Measurements from ENCODE around the gene TOX2. TPM values are rescaled to one million over a fixed set of nuclear protein-coding genes. Genes with fewer than 3 reads are reported as not detected.

The TOX2 gene
- total and polyA plus RNA-seq, 2 of the 4 experiments (the other 2 are of a cell fraction): 1.3 to 17.5 TPM

- Histone ChIP-seq H4K91ac (ENCODE audit: insufficient read depth, low read depth, low read length) (no peak overlapping the region), H3K23ac (ENCODE audit: low read depth, low read length) (no peak overlapping the region), H3K14ac (replicated peaks; ENCODE audit: low read depth, low read length) (no peak overlapping the region), H2BK15ac (ENCODE audit: low read depth, low read length) (no peak overlapping the region), H2AK5ac (ENCODE audit: low read depth, low read length) (no peak overlapping the region), H2AFZ (replicated peaks; ENCODE audit: low read length, poor library complexity) (no peak overlapping the region), H2BK5ac (ENCODE audit: low read depth, low read length, poor library complexity, severe bottlenecking) (no peak overlapping the region), H3K9me1 (ENCODE audit: insufficient read depth, low read length) (no peaks in the 10 kb centered on the region; the same call in 1 of the 2 replicates), H4K8ac (ENCODE audit: low read depth in 2 of 2, low read length in 2 of 2) (no peak overlapping the region), H3K56ac (ENCODE audit: extremely low read depth, insufficient read depth, low read length) (no peak overlapping the region), H2BK120ac (ENCODE audit: low read depth, low read length) (no peak overlapping the region), H3K27ac (ENCODE audit: insufficient read depth, low read length) (no peak overlapping the region), H3K27me3 (ENCODE audit: control insufficient read depth, insufficient read depth, low read length) (no peaks in the 10 kb centered on the region), H4K5ac (ENCODE audit: low read depth, low read length) (no peak overlapping the region), H2BK20ac (ENCODE audit: low read depth, low read length) (no peak overlapping the region), H3K18ac (ENCODE audit: low read depth, low read length) (no peak overlapping the region), H3K36me3 (ENCODE audit: control insufficient read depth, insufficient read depth, low read length) (peaks cover 28% of the 10 kb centered on the region; the same call in 1 of the 2 replicates), H3K4me2 (ENCODE audit: low read depth, low read length) (no peak overlapping the region), H3K79me1 (ENCODE audit: low read depth in 1 of 2, low read length in 2 of 2) (no peaks in the 10 kb centered on the region), H3K9me3 (ENCODE audit: control insufficient read depth, insufficient read depth, low read length) (no peaks in the 10 kb centered on the region), H3K4ac (ENCODE audit: low read depth, low read length) (no peak overlapping the region), H3K4me3 (ENCODE audit: insufficient read depth, low read depth, low read length) (no peak overlapping the region), H2AK9ac (replicated peaks; ENCODE audit: low read depth, low read length, poor library complexity) (no peak overlapping the region), H3K4me1 (ENCODE audit: control insufficient read depth, insufficient read depth, low read length) (no peaks in the 10 kb centered on the region), H3K9ac (ENCODE audit: low read depth, low read length) (no peak overlapping the region), H4K20me1 (ENCODE audit: insufficient read depth, low read length) (no peaks in the 10 kb centered on the region)
- ChIA-PET CTCF (no interaction called here), POLR2A (ENCODE audit: unreplicated experiment) (no interaction called here)
- dilution Hi-C loops (cut with HindIII; ENCODE audit: low sequenced_read_pairs, unreplicated experiment) (no loop called here), in situ Hi-C loops (cut with MboI; ENCODE audit: low sequenced_read_pairs) (no loop called here), intact Hi-C loops (cut with micrococcal nuclease) (no loop called here)
- no peak for TF ChIP-seq SMC3 (IDR thresholded peaks at IDR 0.05; ENCODE audit: low read depth, low read length)
- no peak for TF ChIP-seq RFX5 (IDR thresholded peaks at IDR 0.05; ENCODE audit: low read depth, low read length)
- no peak for TF ChIP-seq ELK1 (IDR thresholded peaks at IDR 0.05; ENCODE audit: borderline replicate concordance, low read depth, low read length)
- TF ChIP-seq CHD1 (IDR thresholded peaks at IDR 0.05; ENCODE audit: low read depth, low read length): no peak
- no peak for TF ChIP-seq MXI1 (IDR thresholded peaks at IDR 0.05; ENCODE audit: borderline replicate concordance, low read depth, low read length)
- TF ChIP-seq POLR2A (IDR thresholded peaks at IDR 0.05; ENCODE audit: low read depth, low read length): no peak
- TF ChIP-seq RCOR1 (IDR thresholded peaks at IDR 0.05; ENCODE audit: insufficient replicate concordance, low read length): no peak
- no peak for TF ChIP-seq MAZ (IDR thresholded peaks at IDR 0.05; ENCODE audit: borderline replicate concordance, low read depth, low read length)
- no peak for TF ChIP-seq BHLHE40 (IDR thresholded peaks at IDR 0.05; ENCODE audit: low read depth, low read length)
- TF ChIP-seq USF2 (IDR thresholded peaks at IDR 0.05; ENCODE audit: low read depth, low read length): no peak
- no peak for TF ChIP-seq RAD21 (IDR thresholded peaks at IDR 0.05; ENCODE audit: low read length)
- TF ChIP-seq NFE2L2 (IDR thresholded peaks at IDR 0.05; ENCODE audit: low read depth, low read length): no peak
- TF ChIP-seq MAFK (IDR thresholded peaks at IDR 0.05; ENCODE audit: low read depth, low read length): no peak
- no peak for TF ChIP-seq CTCF (conservative IDR thresholded peaks at IDR 0.05; ENCODE audit: low read depth, low read length)
- no TSS peak for BruUV-seq (replicated peaks)
- DNase-seq (no peak), ATAC-seq (ENCODE audit: low read depth) (no peak)
- 95% methylated on average over 8 of the region's 20 CpGs; no CpG with 5 or more reads in 1 of the 2 experiments for WGBS, 2 experiments (ENCODE audit: extremely low coverage in 2 of 2, insufficient read length in 1 of 2)
Observed at GRCh38 chr20:44065401-44066340, 151.0 kb downstream of the TOX2 start.

All from IMR-90 (cell line).